ENCODE results near the gene CYB561.

The CYB561 gene, protein sequence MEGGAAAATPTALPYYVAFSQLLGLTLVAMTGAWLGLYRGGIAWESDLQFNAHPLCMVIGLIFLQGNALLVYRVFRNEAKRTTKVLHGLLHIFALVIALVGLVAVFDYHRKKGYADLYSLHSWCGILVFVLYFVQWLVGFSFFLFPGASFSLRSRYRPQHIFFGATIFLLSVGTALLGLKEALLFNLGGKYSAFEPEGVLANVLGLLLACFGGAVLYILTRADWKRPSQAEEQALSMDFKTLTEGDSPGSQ

GRCh38 chr17:63445954-63446752, at the start of gene CYB561:
TSS of gene CYB561 (minus strand) at chr17:63446306. CDS start at chr17:63437547, 8,759 bp downstream.
- DNase-seq (ENCODE audit: low read depth in 2 of 2): peak; percentile 53 to 60

GRCh38 chr17:63495491-63495890, 49.4 kb upstream of the CYB561 start:
- no peak for DNase-seq (ENCODE audit: low read depth in 2 of 2)

GRCh38 chr17:63494300-63494928, 48.3 kb upstream of the CYB561 start:
- DNase-seq (ENCODE audit: low read depth in 2 of 2): no peak

DNA sequence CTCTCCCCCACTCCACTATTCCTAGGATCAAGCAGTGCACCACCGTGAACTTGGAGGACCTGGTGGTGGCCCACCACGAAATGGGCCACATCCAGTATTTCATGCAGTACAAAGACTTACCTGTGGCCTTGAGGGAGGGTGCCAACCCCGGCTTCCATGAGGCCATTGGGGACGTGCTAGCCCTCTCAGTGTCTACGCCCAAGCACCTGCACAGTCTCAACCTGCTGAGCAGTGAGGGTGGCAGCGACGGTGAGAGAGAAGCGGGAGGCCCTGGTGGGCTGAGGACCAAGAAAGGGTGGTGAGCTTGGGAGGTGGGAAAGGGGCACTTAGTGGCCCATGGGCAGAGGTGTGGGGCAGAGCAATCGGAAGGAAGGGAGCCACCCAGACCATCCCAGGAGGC, 47.3 kb upstream of the CYB561 start:
- DNase-seq (ENCODE audit: low read depth in 2 of 2): no peak

GRCh38 chr17:63492940-63493339, 46.8 kb upstream of the CYB561 start:
- DNase-seq (ENCODE audit: low read depth in 2 of 2): no peak

DNA sequence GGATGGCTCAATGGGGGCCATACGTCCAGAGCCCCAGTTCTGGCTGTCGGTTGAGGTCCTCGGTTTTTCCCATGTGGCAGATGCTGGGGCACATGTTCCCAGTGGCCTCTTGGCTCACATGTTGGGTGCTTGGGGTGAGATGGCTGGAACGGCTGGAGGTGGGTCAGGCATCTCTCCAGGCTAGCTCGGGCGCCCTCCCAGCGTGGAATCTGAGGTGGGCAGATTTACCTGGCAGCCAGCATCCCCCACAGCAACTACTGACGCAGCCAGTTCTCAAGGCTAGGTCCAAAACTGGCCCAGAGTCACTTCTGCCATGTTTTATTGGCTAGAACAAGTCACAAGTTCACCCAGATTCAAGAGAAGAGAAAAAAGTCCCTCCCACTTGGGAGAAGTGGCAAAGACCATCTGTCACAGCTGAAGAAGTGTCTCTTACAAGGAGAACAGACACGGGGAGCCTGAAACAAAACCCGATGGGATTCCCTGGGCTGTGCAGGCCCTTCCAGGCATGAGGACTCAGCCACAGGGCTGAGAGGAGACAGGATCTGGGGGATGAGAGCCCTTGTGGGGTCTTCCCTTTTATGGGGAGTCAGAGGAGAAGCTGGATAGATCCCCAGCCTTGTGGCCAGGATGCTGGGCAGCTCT, 46.0 kb upstream of the CYB561 start:
- DNase-seq (ENCODE audit: low read depth in 2 of 2): no peak

DNA sequence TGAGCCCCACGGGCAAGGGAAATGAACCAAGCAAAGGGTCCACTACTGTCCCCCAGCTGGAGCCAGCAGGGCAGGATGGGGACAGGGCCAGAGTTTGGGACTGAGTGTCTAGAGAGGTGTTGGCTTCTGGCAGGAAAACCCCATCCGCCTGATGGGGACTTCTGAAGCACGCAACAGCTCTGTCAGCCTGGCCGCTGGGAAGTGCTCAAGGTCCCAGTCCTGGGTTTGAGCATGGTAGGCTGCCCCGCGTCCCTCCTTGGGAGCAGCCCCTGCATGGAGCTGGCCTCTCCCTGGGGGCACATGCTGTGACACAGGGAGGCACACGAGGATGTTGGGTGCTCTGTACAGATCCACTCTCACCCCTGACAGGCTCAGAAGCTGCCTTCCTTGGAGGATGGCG, 45.3 kb upstream of the CYB561 start:
- DNase-seq (ENCODE audit: low read depth in 2 of 2): no peak

- no peak for DNase-seq (ENCODE audit: low read depth in 2 of 2)
Observed at GRCh38 chr17:63490858-63491400, 44.8 kb upstream of the CYB561 start.

DNA sequence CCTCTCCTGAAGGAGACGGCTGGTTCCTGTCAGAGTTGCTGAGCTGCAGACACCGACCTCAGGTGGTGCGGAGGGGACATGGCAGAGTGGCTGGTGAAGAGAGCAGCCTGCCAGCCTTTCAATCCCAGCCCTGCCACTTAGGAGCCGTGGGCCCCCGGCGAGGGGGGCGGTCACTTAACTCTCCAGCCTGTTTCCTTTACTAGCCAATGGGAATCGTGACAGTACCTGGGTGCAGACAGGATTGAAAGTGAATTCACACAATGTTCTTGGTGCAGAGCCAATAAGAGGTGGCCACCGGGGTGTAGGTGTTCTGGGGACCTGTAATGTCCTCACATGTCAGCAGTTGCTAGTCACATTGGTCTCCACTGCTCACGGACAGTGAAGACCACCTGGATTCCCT, 44.2 kb upstream of the CYB561 start:
- no peak for DNase-seq (ENCODE audit: low read depth in 2 of 2)

DNA sequence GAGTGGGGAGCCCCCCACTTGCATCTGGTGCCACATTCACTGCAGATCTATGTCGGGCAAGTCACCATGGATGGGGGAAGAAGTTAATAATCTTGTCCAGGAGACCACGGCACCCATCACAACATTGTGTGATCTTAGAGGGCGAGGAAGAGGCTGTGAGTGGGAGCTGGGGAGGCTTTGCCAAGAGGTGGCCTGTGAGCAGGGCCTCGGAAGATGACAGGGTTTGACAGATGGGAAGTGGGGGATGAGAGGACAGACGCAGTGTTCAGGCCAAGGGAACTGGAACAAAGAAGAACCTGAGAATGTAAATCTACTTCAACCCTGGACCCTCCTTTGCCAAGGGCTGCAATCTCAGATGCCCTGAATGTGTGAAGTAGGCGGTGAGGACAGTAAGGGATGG, 43.2 kb upstream of the CYB561 start:
- no peak for DNase-seq (ENCODE audit: low read depth in 2 of 2)

DNA sequence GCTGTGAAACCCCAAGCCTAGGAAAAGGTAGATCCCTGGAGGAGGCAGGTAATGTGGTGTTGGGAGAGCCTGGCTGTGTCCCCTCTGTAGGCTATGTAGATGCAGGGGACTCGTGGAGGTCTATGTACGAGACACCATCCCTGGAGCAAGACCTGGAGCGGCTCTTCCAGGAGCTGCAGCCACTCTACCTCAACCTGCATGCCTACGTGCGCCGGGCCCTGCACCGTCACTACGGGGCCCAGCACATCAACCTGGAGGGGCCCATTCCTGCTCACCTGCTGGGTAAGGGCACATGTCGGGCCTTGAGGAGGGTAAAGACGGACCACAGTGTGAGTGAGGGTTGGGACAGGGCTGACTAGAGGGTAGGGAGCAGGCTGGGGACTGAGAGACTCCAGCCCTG, 42.7 kb upstream of the CYB561 start:
- DNase-seq (ENCODE audit: low read depth in 2 of 2): no peak

GRCh38 chr17:63487014-63487339, 40.9 kb upstream of the CYB561 start:
- no peak for DNase-seq (ENCODE audit: low read depth in 2 of 2)

DNA sequence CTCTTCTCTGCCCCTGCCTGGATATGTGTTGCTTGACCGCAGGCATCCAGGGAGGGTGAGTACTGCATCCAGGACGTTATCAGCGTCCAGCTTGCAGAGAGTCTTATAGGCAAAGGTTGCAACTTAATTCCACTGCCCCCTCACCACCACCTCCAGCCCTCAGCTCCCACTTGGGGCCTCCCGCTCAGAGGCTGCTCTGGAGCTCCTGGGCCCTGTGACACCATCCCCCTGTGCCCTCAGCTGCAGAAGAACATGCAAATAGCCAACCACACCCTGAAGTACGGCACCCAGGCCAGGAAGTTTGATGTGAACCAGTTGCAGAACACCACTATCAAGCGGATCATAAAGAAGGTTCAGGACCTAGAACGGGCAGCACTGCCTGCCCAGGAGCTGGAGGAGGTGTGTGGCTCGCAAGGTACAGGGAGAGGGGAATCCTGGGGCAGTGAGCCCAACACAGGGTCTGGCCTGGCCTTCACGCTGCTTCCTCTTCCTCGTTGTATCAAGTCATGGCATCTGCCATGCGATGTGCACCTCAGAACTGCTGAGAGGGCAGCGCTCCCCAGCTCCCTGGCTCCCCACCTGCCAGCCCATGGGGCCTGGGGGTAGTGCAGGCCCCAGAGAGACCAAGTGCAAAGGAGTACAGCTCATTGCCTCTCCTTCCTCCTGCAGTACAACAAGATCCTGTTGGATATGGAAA, 40.4 kb upstream of the CYB561 start:
- no peak for DNase-seq (ENCODE audit: low read depth in 2 of 2)

- no peak for DNase-seq (ENCODE audit: low read depth in 2 of 2)
Observed at GRCh38 chr17:63483655-63484575, 37.8 kb upstream of the CYB561 start.

GRCh38 chr17:63483038-63483437, 36.9 kb upstream of the CYB561 start:
- no peak for DNase-seq (ENCODE audit: low read depth in 2 of 2)

- DNase-seq (ENCODE audit: low read depth in 2 of 2): no peak
Observed at GRCh38 chr17:63482509-63482908, 36.4 kb upstream of the CYB561 start.

DNA sequence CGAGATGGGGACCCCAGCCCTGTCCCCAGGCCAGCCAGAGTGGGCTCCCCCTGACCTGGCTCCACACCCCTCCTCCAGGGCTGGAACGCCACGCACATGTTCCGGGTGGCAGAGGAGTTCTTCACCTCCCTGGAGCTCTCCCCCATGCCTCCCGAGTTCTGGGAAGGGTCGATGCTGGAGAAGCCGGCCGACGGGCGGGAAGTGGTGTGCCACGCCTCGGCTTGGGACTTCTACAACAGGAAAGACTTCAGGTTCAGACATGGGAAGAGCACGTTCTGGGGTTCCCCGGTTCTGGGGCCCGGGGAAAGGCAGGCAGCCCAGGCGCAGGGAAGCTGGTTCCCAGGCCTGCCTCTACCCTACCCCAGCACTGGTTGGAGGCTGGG, 35.4 kb upstream of the CYB561 start:
- no peak for DNase-seq (ENCODE audit: low read depth in 2 of 2)

DNA sequence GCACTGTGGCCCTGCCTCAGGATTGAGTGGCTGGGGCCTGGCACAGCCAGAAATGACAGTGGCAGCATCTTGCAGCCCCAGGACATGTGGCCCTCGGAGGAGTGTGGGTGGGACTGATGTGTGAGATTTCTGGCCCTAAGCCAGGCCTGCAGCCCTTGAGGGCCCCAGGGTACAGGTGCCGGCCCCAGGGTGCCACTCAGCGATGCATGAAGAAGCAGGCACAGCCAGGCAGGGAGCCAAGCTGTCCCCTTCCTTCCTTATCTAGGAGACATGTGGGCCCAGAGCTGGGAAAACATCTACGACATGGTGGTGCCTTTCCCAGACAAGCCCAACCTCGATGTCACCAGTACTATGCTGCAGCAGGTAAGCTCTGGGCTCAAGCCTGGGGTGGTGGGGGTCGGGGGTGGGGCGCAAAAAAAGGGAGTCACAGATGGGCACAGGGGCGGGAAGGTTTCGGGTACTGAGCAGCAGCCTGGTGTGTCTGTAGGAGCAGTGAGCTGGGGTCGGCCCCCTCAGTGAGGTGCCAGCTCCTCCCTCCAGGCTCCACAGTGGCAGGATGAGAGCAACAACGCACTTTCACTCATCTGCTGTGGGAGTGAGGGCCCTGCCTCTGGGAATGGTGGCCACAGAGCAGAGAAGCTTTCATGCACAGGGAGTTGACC, 34.9 kb upstream of the CYB561 start:
- no peak for DNase-seq (ENCODE audit: low read depth in 2 of 2)

DNA sequence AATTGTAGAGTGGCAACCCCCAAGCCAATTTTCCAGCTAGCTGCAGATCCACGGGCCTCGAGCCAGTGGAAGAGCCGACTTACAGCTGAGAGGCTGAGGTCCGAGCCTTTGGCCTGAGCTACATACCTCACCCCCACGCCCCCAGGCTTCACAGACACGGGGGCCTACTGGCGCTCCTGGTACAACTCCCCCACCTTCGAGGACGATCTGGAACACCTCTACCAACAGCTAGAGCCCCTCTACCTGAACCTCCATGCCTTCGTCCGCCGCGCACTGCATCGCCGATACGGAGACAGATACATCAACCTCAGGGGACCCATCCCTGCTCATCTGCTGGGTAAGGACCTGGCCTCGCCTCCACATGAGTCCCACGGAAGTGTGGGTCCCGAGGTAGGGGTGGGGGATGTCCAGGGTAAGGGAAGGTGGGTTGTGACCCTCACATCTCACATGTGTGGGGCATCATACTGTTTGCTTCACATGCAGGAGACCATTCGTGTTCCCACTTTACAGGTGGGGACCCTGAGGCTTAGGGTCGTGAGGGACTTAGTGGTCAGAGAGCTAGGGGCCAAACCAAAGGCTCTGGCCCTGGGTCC, 34.2 kb upstream of the CYB561 start:
- DNase-seq (ENCODE audit: low read depth in 2 of 2): no peak
